AG04450 (cell line): Measurements from ENCODE around the gene MTERF1. TPM values are rescaled to one million over a fixed set of nuclear protein-coding genes. Genes with fewer than 3 reads are reported as not detected.

ENCODE experiments used
- CTCF ChIA-PET: fragments of 300-600, 350-600 bp; formaldehyde crosslinking; extraction: SDS; loops from one replicate; lab custom pipeline; 2022; ENCODE audit warnings: antibody characterized with exemption, inconsistent platforms; lab: Charles Lee
- POLR2A ChIA-PET: fragments of 350-600 bp; formaldehyde crosslinking; extraction: SDS; loops from one replicate; lab custom pipeline; 2021; ENCODE audit warnings: antibody characterized with exemption, inconsistent platforms; lab: Yijun Ruan, JAX
- DNase-seq: peaks from one replicate; pipeline ENCODE4 v3.0.0-alpha.2; 2011; ENCODE audit warnings: low read depth, low spot score
- H3K27ac ChIP-seq: one replicate; pipeline ENCODE4 v1.5.1; 2012; ENCODE audit warnings: low read depth, low read length, control low read depth
- H3K27me3 ChIP-seq: one replicate; pipeline ENCODE4 v1.6.0; 2012; ENCODE audit warnings: low read length; ENCODE audit not compliant: control insufficient read depth, insufficient read depth
- H3K4me3 ChIP-seq: 2 replicates; pipeline ENCODE4 v1.5.1; 2011; ENCODE audit warnings: mild to moderate bottlenecking, low read depth, low read length, control low read depth
- H3K9me3 ChIP-seq: 2 replicates; pipeline ENCODE4 v1.5.1; 2012; ENCODE audit warnings: low read length; ENCODE audit not compliant: control insufficient read depth, insufficient read depth
- polyA plus RNA-seq: library from polyadenylated mRNA; depleted of rRNA; stranded (reverse); fragments of >200 nt; gene quantifications from 2 replicates; pipeline ENCODE4 v1.2.3, GENCODE V29; 2011
- TF ChIP-seq, protein P1 (sequence below): IDR thresholded peaks from 2 replicates; pipeline ENCODE4 v1.5.1; 2011; ENCODE audit warnings: low read depth, low read length, control low read depth, inconsistent platforms

MTERF1 gene
- polyA plus RNA-seq, 1 experiment: 18.3 TPM

DNA sequence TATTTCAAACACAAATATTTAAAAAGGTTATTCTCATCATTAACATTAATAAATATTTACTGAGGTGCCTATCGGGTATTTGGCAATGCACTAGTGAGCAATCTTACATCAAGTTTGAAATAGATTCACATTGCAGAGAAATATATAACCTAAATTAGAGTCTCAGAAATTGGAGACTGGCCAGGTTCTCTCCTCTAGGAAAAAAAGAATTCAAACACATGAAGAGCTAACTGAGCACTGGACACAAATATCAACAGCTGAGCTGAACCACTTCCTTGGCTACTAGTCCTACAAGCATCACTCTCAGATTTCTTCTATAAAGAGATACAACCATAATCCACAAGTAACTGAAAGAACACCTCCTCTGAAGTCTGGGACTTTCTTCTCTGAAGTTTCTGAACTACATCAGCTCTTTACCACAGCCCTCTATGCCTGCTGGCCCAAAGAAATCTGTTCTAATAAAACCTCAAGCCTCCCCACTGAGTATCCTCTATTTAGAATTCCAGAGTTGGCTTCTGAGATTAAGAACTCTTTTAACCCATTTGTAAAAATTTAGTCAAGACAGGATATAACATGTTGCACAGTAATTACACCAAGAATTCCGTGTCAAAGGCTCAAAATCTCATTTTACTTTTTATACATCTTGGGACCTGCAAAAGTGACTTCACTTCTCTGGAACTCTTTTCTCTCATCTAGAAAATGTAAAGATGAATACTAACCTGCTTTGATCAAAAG lies 45.2 kb downstream of the MTERF1 start:
- H3K9me3 ChIP-seq: no peaks in the 10 kb centered on the region
- ChIA-PET POLR2A (no interaction called here), CTCF (interaction anchor here (1.1 to 2.0 kb wide), 3 partner anchors 45 to 626 kb away, joined by 4 to 6 read pairs (median 5); no protein-coding TSS in a partner anchor)
- no peak for DNase-seq
- TF ChIP-seq, protein P1, sequence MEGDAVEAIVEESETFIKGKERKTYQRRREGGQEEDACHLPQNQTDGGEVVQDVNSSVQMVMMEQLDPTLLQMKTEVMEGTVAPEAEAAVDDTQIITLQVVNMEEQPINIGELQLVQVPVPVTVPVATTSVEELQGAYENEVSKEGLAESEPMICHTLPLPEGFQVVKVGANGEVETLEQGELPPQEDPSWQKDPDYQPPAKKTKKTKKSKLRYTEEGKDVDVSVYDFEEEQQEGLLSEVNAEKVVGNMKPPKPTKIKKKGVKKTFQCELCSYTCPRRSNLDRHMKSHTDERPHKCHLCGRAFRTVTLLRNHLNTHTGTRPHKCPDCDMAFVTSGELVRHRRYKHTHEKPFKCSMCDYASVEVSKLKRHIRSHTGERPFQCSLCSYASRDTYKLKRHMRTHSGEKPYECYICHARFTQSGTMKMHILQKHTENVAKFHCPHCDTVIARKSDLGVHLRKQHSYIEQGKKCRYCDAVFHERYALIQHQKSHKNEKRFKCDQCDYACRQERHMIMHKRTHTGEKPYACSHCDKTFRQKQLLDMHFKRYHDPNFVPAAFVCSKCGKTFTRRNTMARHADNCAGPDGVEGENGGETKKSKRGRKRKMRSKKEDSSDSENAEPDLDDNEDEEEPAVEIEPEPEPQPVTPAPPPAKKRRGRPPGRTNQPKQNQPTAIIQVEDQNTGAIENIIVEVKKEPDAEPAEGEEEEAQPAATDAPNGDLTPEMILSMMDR: no peak
- H3K4me3 ChIP-seq: no peak overlapping the region
- no peak overlapping the region for H3K27ac ChIP-seq
- no peaks in the 10 kb centered on the region for H3K27me3 ChIP-seq

DNA sequence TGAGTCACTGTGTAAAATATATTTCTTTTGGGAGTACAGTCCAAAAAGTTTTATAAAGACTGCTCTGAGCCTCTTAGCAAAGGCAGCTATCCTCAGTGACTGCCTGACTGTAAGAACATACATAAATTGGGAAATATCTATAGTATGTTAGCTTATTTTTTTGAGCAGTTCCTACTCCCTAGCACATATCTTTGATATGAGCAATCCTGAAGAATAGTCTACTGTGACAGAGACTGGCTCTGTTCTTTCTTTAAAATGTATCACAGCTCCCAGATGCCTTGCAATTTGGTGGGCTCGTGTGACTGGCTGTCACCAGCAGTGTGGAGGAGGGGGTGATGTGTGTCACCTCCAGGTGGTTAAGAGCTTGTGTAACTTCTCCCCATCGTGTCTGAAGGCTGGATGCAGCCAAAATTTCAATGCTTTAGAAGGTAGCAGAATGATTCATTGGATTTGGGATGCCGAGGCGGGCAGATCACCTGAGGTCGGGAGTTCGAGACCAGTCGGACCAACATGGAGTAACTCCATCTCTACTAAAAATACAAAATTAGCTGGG lies 47.9 kb downstream of the MTERF1 start:
- ChIA-PET CTCF (interaction anchor here (0.6 kb wide), 1 partner anchor 272 kb away, joined by 7 read pairs; no protein-coding TSS in a partner anchor), POLR2A (no interaction called here)
- TF ChIP-seq, protein P1: no peak

DNA sequence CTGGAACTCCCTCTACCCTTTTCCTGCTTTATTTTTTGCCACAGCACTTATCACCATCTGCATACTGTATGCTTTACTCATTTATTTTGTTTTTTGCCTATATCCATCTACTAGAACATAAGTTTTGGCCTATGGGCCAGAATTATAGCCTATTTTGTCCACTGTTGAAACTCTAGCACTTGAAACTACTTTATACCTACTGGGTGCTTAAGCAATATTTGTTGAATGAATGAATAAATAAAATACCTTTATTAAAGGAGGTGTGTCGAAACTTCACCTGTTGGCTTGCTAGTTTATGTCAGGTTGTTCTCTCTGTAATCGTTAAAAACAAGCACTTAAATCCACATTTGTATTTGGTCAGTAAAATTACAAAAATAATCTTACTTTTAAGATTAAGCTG lies 53.3 kb downstream of the MTERF1 start:
- no peak overlapping the region for H3K4me3 ChIP-seq
- no peaks in the 10 kb centered on the region for H3K9me3 ChIP-seq
- DNase-seq: no peak
- CTCF ChIA-PET: interaction anchor here (0.7 kb wide), 1 partner anchor 54 kb away, joined by 3 read pairs; no protein-coding TSS in a partner anchor
- TF ChIP-seq, protein P1: no peak
- H3K27me3 ChIP-seq: no peaks in the 10 kb centered on the region
- H3K27ac ChIP-seq: no peak overlapping the region
- POLR2A ChIA-PET: no interaction called here

More for the DNA sequence above, 47.9 kb downstream of the MTERF1 start:
- Histone ChIP-seq H3K27me3 (no peaks in the 10 kb centered on the region), H3K27ac (no peak overlapping the region), H3K9me3 (no peaks in the 10 kb centered on the region), H3K4me3 (no peak overlapping the region)
- no peak for DNase-seq

DNA sequence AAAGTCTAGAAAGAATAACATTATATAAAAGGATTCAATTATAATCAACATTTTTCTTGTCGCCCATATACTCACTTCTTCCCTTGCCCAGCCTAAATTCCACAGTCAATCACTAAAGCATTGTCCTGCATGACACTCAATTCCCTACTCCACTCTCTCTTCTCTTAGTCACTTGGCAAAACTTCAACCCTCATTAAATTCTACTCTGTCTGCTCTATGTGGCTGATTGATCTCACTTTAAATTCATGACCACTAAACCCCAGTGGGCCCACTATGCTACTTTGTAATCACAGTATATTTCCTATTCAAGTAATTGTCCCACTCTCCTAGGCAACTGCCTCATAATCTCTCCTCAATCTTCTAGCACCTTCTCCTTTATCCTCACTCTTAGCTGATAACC lies 54.1 kb downstream of the MTERF1 start:
- ChIA-PET POLR2A (no interaction called here), CTCF (no interaction called here)
- Histone ChIP-seq H3K9me3 (no peaks in the 10 kb centered on the region), H3K27ac (no peak overlapping the region), H3K4me3 (no peak overlapping the region), H3K27me3 (no peaks in the 10 kb centered on the region)
- DNase-seq: no peak
- TF ChIP-seq, protein P1: no peak

DNA sequence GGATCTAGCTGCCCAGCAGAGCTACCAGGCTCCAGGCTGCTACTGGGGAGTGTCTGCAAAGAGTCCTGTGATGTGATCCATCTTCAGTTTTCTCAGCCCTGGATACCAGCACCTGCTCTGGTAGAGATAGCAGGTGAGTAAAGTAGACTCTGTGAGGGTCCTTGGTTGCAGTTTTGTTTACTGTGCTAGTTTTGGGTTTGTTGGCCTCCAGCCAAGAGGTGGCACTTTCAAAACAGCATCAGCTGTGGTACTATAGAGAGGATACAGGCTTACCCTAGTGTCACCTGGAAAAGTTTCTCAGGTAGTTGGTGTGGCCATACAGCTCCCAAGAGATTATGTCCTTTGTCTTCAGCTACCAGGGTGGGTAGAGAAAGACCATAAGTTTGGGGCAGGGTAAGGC lies 56.3 kb downstream of the MTERF1 start:
- no peaks in the 10 kb centered on the region for H3K9me3 ChIP-seq
- DNase-seq: no peak
- CTCF ChIA-PET: interaction anchor here (0.6 kb wide), 1 partner anchor 744 kb away, joined by 3 read pairs; no protein-coding TSS in a partner anchor
- no peaks in the 10 kb centered on the region for H3K27me3 ChIP-seq
- no peak overlapping the region for H3K27ac ChIP-seq
- TF ChIP-seq, protein P1: no peak
- no peak overlapping the region for H3K4me3 ChIP-seq
- POLR2A ChIA-PET: no interaction called here
